ENCODE measurements around the gene SYNM. TPM values are rescaled to one million over a fixed set of nuclear protein-coding genes. Genes with fewer than 3 reads are reported as not detected.

The SYNM gene
- polyA plus RNA-seq, 1 donor from 2014 or later: 5.7 TPM

DNA sequence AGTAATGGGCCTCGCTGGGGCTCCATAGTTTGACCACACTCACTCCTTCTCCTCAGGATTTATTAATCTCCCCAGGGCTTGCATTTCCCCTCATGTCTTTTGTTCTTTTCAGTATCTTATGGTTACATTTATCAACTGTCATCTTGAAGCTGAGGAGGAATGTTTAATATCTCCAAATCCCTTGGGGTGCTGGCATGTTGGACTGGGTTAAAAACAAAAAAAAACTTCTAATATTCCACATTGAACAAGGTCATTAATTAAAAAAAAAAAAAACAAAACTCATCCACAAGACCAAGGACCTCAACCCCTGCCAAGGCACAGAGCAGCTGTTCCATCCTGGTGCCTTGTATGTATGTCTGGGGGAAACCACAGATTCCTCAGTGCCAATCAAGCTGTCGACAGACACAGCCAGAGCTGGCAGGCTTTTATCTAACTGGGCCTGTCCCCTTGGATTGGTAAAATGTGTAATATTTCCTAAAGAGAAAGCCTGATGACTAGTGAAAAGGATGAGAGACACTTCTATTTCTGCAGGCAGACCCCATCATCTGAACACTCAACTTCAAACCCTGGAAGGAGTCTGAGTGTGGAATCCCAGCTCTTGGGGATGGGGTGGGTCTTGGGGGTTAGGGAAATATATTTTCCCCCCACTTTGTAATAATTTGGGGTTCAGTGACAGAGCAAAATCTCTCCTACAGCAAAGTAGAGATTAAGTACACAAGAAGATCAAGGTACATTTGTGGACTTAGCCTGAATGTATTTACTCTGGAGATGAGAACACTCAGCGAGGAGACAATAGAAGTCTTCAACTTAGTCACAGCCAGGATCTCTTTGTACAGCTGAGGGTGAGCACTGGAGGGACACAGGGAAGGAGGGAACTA, 75.4 kb downstream of the SYNM start:
- no peaks in the 10 kb centered on the region for H3K9me3 ChIP-seq (ENCODE audit: low read length)
- H3K4me2 ChIP-seq (ENCODE audit: low read length): no peak overlapping the region
- no peaks in the 10 kb centered on the region for H3F3A ChIP-seq (ENCODE audit: insufficient read depth, low read length, poor library complexity, severe bottlenecking)
- H4K20me1 ChIP-seq (ENCODE audit: insufficient read depth): no peaks in the 10 kb centered on the region
- no peak overlapping the region for H3K9ac ChIP-seq (ENCODE audit: low read length)
- no peaks in the 10 kb centered on the region for H3K79me2 ChIP-seq (replicated peaks; ENCODE audit: insufficient read depth, low read length)
- no peak for TF ChIP-seq SMC3 (conservative IDR thresholded peaks at IDR 0.05; ENCODE audit: poor library complexity)
- TF ChIP-seq, protein P1, sequence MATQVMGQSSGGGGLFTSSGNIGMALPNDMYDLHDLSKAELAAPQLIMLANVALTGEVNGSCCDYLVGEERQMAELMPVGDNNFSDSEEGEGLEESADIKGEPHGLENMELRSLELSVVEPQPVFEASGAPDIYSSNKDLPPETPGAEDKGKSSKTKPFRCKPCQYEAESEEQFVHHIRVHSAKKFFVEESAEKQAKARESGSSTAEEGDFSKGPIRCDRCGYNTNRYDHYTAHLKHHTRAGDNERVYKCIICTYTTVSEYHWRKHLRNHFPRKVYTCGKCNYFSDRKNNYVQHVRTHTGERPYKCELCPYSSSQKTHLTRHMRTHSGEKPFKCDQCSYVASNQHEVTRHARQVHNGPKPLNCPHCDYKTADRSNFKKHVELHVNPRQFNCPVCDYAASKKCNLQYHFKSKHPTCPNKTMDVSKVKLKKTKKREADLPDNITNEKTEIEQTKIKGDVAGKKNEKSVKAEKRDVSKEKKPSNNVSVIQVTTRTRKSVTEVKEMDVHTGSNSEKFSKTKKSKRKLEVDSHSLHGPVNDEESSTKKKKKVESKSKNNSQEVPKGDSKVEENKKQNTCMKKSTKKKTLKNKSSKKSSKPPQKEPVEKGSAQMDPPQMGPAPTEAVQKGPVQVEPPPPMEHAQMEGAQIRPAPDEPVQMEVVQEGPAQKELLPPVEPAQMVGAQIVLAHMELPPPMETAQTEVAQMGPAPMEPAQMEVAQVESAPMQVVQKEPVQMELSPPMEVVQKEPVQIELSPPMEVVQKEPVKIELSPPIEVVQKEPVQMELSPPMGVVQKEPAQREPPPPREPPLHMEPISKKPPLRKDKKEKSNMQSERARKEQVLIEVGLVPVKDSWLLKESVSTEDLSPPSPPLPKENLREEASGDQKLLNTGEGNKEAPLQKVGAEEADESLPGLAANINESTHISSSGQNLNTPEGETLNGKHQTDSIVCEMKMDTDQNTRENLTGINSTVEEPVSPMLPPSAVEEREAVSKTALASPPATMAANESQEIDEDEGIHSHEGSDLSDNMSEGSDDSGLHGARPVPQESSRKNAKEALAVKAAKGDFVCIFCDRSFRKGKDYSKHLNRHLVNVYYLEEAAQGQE (IDR thresholded peaks at IDR 0.05; ENCODE audit: borderline replicate concordance): no peak
- TF ChIP-seq RAD21 (conservative IDR thresholded peaks at IDR 0.05): no peak
- TF ChIP-seq POLR2AphosphoS5 (IDR thresholded peaks at IDR 0.05): no peak
- TF ChIP-seq MXI1 (conservative IDR thresholded peaks at IDR 0.05; ENCODE audit: poor library complexity, severe bottlenecking): no peak
- TF ChIP-seq EP300 (conservative IDR thresholded peaks at IDR 0.05; ENCODE audit: poor library complexity, severe bottlenecking): no peak
- no peak for TF ChIP-seq EZH2 (IDR thresholded peaks at IDR 0.05; ENCODE audit: borderline replicate concordance, insufficient read depth, low read length, poor library complexity, severe bottlenecking)
- TF ChIP-seq, protein P2, sequence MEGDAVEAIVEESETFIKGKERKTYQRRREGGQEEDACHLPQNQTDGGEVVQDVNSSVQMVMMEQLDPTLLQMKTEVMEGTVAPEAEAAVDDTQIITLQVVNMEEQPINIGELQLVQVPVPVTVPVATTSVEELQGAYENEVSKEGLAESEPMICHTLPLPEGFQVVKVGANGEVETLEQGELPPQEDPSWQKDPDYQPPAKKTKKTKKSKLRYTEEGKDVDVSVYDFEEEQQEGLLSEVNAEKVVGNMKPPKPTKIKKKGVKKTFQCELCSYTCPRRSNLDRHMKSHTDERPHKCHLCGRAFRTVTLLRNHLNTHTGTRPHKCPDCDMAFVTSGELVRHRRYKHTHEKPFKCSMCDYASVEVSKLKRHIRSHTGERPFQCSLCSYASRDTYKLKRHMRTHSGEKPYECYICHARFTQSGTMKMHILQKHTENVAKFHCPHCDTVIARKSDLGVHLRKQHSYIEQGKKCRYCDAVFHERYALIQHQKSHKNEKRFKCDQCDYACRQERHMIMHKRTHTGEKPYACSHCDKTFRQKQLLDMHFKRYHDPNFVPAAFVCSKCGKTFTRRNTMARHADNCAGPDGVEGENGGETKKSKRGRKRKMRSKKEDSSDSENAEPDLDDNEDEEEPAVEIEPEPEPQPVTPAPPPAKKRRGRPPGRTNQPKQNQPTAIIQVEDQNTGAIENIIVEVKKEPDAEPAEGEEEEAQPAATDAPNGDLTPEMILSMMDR (IDR thresholded peaks at IDR 0.05; ENCODE audit: poor library complexity, severe bottlenecking): no peak
- no peak for TF ChIP-seq TAF1 (IDR thresholded peaks at IDR 0.05; ENCODE audit: low read depth)
- no peaks in the 10 kb centered on the region for H3K9me2 ChIP-seq (ENCODE audit: insufficient read depth, low read length)
- H3K27ac ChIP-seq (ENCODE audit: low read length): no peak overlapping the region
- no peak overlapping the region for H2AFZ ChIP-seq (ENCODE audit: low read depth, low read length)
- no peaks in the 10 kb centered on the region for H3K27me3 ChIP-seq (ENCODE audit: insufficient read depth, low read depth, low read length)
- H3K36me3 ChIP-seq (ENCODE audit: insufficient read depth, low read length): no peaks in the 10 kb centered on the region
- no peak overlapping the region for H3K4me3 ChIP-seq (ENCODE audit: low read length)

GRCh38 chr15:99180964-99181306, 76.1 kb downstream of the SYNM start:
- Histone ChIP-seq H2AFZ (ENCODE audit: low read depth, low read length) (no peak overlapping the region), H3K4me2 (ENCODE audit: low read length) (no peak overlapping the region), H3K36me3 (ENCODE audit: insufficient read depth, low read length) (no peaks in the 10 kb centered on the region), H3K9ac (ENCODE audit: low read length) (no peak overlapping the region), H3K79me2 (replicated peaks; ENCODE audit: insufficient read depth, low read length) (no peaks in the 10 kb centered on the region), H3K27ac (ENCODE audit: low read length) (no peak overlapping the region), H3K9me2 (ENCODE audit: insufficient read depth, low read length) (no peaks in the 10 kb centered on the region), H3K4me3 (ENCODE audit: low read length) (no peak overlapping the region), H3K9me3 (ENCODE audit: low read length) (no peaks in the 10 kb centered on the region), H3F3A (ENCODE audit: insufficient read depth, low read length, poor library complexity, severe bottlenecking) (no peaks in the 10 kb centered on the region), H4K20me1 (ENCODE audit: insufficient read depth) (no peaks in the 10 kb centered on the region), H3K27me3 (ENCODE audit: insufficient read depth, low read depth, low read length) (no peaks in the 10 kb centered on the region)
- no peak for TF ChIP-seq EZH2 (IDR thresholded peaks at IDR 0.05; ENCODE audit: borderline replicate concordance, insufficient read depth, low read length, poor library complexity, severe bottlenecking)
- TF ChIP-seq, protein P1 (IDR thresholded peaks at IDR 0.05; ENCODE audit: borderline replicate concordance): no peak
